Astrocyte (in vitro differentiated cells and primary cell): Measurements from ENCODE around the gene TPO. TPM values are rescaled to one million over a fixed set of nuclear protein-coding genes. Genes with fewer than 3 reads are reported as not detected.
A peak's percentile ranks its signal among the peaks of the same experiment; 100 is the strongest.

Source experiments
- DNase-seq: peaks from one replicate; pipeline ENCODE4 v3.0.0-alpha.2; 2010; ENCODE audit warnings: low read depth
- FAIRE-seq: peaks from 2 replicates; lab custom pipeline; 2011; peaks lifted over from hg19 to GRCh38; lab: Jason Lieb, UNC
- H2AFZ ChIP-seq: 2 replicates; pipeline ENCODE4 v1.6.0; 2012; ENCODE audit warnings: low read depth, low read length, inconsistent platforms
- H3K27ac ChIP-seq: 2 replicates; pipeline ENCODE4 v1.5.1; 2011; ENCODE audit warnings: low read depth, low read length, inconsistent platforms
- H3K27me3 ChIP-seq: 2 replicates; pipeline ENCODE4 v1.6.0; 2011; ENCODE audit warnings: low read length, inconsistent platforms; ENCODE audit not compliant: insufficient read depth
- H3K36me3 ChIP-seq: 2 replicates; pipeline ENCODE4 v1.5.1; 2011; ENCODE audit warnings: low read length, inconsistent platforms; ENCODE audit not compliant: insufficient read depth
- H3K4me1 ChIP-seq: 2 replicates; pipeline ENCODE4 v1.5.1; 2011; ENCODE audit warnings: low read length, inconsistent platforms; ENCODE audit not compliant: insufficient read depth
- H3K4me2 ChIP-seq: 2 replicates; pipeline ENCODE4 v1.6.0; 2012; ENCODE audit warnings: low read length, inconsistent platforms
- H3K4me3 ChIP-seq: 2 replicates; pipeline ENCODE4 v1.5.1; 2011; ENCODE audit warnings: low read depth, mild to moderate bottlenecking, low read length, inconsistent platforms; ENCODE audit not compliant: insufficient read depth
- H3K79me2 ChIP-seq: 2 replicates; pipeline ENCODE4 v1.6.0; 2012; ENCODE audit warnings: mild to moderate bottlenecking, low read length, inconsistent platforms; ENCODE audit not compliant: insufficient read depth
- H3K9ac ChIP-seq: 2 replicates; pipeline ENCODE4 v1.6.0; 2012; ENCODE audit warnings: mild to moderate bottlenecking, low read length, inconsistent platforms
- H3K9me3 ChIP-seq: 2 replicates; pipeline ENCODE4 v1.5.1; 2012; ENCODE audit warnings: low read depth, mild to moderate bottlenecking, low read length, inconsistent platforms; ENCODE audit not compliant: insufficient read depth
- H4K20me1 ChIP-seq: 2 replicates; pipeline ENCODE4 v1.6.0; 2012; ENCODE audit warnings: low read length, inconsistent platforms; ENCODE audit not compliant: insufficient read depth
- H3K27ac Mint-ChIP-seq: one replicate; pipeline ENCODE4 v1.8.0; 2021; ENCODE audit warnings: mild to moderate bottlenecking, mixed read lengths; ENCODE audit not compliant: unreplicated experiment
- H3K27me3 Mint-ChIP-seq: one replicate; pipeline ENCODE4 v1.8.0; 2021; ENCODE audit warnings: low read depth, mixed read lengths; ENCODE audit not compliant: unreplicated experiment
- H3K36me3 Mint-ChIP-seq: one replicate; pipeline ENCODE4 v1.8.0; 2021; ENCODE audit warnings: low read depth, mixed read lengths; ENCODE audit not compliant: unreplicated experiment
- H3K4me1 Mint-ChIP-seq: one replicate; pipeline ENCODE4 v1.8.0; 2021; ENCODE audit warnings: low read depth, mixed read lengths; ENCODE audit not compliant: unreplicated experiment
- H3K4me3 Mint-ChIP-seq: one replicate; pipeline ENCODE4 v1.8.0; 2021; ENCODE audit warnings: mild to moderate bottlenecking, moderate library complexity, mixed read lengths; ENCODE audit not compliant: unreplicated experiment
- H3K9me3 Mint-ChIP-seq: one replicate; pipeline ENCODE4 v1.8.0; 2021; ENCODE audit warnings: mild to moderate bottlenecking, mixed read lengths; ENCODE audit not compliant: unreplicated experiment
- EZH2 ChIP-seq: IDR thresholded peaks from 2 replicates; pipeline ENCODE4 v1.6.1; 2012; ENCODE audit warnings: mild to moderate bottlenecking, low read length, inconsistent platforms; ENCODE audit not compliant: insufficient read depth
- total RNA-seq: library from RNA; stranded (reverse); gene quantifications from 2 replicates; pipeline ENCODE4 v1.2.1, GENCODE V29; 2021
- TF ChIP-seq, protein P1 (sequence below): IDR thresholded peaks from 2 replicates; pipeline ENCODE4 v1.5.1; 2011; ENCODE audit warnings: low read depth, mild to moderate bottlenecking, inconsistent platforms, low read length, moderate library complexity; ENCODE audit not compliant: insufficient read depth

The TPO gene
- total RNA-seq, 1 donor from 2014 or later = not detected

DNA sequence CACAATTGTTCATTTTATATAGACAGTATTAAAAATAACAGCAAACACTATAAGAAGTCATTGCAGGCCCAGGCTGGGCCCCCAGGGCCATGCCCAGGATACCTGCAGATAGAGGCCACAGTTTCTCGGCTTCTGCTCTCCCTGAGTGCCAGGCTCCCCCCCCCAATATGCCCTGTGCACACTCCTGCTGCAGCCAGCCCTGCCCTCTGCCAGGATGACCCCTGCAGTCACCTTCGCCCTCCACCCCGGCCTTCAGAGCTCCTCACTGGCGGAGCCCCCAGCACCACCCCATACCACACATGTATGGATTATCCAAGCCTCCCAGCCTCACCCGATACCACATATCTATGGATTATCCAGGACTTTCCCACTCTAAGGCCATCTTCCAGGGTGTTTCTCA is 104.5 kb downstream of the TPO start:
- no peak overlapping the region for H3K4me2 ChIP-seq
- H3K27me3 ChIP-seq = no peaks in the 10 kb centered on the region
- Mint-ChIP-seq H3K4me3 (no peak overlapping the region), H3K36me3 (no peaks in the 10 kb centered on the region), H3K27me3 (peaks cover 42% of the 10 kb centered on the region), H3K4me1 (peaks cover 2% of the 10 kb centered on the region), H3K9me3 (no peaks in the 10 kb centered on the region), H3K27ac (no peak overlapping the region)
- DNase-seq (no peak), FAIRE-seq (no peak)
- H3K9ac ChIP-seq = no peak overlapping the region
- no peaks in the 10 kb centered on the region for H4K20me1 ChIP-seq
- no peak overlapping the region for H3K4me3 ChIP-seq
- no peaks in the 10 kb centered on the region for H3K36me3 ChIP-seq
- no peak overlapping the region for H3K27ac ChIP-seq
- H2AFZ ChIP-seq = no peak overlapping the region
- no peaks in the 10 kb centered on the region for H3K79me2 ChIP-seq
- H3K9me3 ChIP-seq = no peaks in the 10 kb centered on the region
- no peaks in the 10 kb centered on the region for H3K4me1 ChIP-seq
- TF ChIP-seq EZH2 = no peak
- TF ChIP-seq, protein P1, sequence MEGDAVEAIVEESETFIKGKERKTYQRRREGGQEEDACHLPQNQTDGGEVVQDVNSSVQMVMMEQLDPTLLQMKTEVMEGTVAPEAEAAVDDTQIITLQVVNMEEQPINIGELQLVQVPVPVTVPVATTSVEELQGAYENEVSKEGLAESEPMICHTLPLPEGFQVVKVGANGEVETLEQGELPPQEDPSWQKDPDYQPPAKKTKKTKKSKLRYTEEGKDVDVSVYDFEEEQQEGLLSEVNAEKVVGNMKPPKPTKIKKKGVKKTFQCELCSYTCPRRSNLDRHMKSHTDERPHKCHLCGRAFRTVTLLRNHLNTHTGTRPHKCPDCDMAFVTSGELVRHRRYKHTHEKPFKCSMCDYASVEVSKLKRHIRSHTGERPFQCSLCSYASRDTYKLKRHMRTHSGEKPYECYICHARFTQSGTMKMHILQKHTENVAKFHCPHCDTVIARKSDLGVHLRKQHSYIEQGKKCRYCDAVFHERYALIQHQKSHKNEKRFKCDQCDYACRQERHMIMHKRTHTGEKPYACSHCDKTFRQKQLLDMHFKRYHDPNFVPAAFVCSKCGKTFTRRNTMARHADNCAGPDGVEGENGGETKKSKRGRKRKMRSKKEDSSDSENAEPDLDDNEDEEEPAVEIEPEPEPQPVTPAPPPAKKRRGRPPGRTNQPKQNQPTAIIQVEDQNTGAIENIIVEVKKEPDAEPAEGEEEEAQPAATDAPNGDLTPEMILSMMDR = no peak

DNA sequence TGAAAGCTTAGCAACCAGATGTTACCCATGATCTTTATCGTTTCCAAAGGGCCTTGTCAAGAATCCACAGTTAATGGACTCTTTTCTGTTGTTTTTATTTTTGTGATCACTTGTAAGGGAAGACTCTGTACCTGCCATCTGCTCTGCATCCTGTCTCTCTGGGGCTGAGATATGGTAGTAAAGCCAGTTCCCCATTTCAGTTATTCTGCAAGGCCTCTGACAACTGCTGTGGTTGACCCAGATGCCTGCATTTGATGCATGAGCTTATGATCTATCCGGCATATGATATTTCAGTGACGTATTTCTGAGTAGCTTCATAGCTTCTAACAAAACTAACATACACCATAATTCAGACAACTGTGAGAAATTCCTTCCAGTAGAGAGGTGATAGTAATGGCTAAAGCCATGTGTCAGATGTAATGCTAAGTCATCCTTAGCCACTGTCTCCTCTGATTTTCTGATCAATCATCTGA is 105.1 kb downstream of the TPO start:
- Mint-ChIP-seq H3K27me3 (peaks cover 38% of the 10 kb centered on the region), H3K4me3 (no peak overlapping the region), H3K36me3 (no peaks in the 10 kb centered on the region), H3K27ac (no peak overlapping the region), H3K9me3 (no peaks in the 10 kb centered on the region), H3K4me1 (peaks cover 2% of the 10 kb centered on the region)
- FAIRE-seq (no peak), DNase-seq (no peak)
- no peaks in the 10 kb centered on the region for H3K4me1 ChIP-seq
- no peak overlapping the region for H3K27ac ChIP-seq
- no peaks in the 10 kb centered on the region for H4K20me1 ChIP-seq
- H3K79me2 ChIP-seq = no peaks in the 10 kb centered on the region
- no peak overlapping the region for H3K4me3 ChIP-seq
- no peaks in the 10 kb centered on the region for H3K9me3 ChIP-seq
- TF ChIP-seq EZH2 = no peak
- TF ChIP-seq, protein P1 = no peak
- no peaks in the 10 kb centered on the region for H3K27me3 ChIP-seq
- H3K4me2 ChIP-seq = no peak overlapping the region
- H2AFZ ChIP-seq = no peak overlapping the region
- no peaks in the 10 kb centered on the region for H3K36me3 ChIP-seq
- no peak overlapping the region for H3K9ac ChIP-seq

GRCh38 chr2:1518867-1519530 is 105.7 kb downstream of the TPO start:
- DNase-seq (peak; percentile 1), FAIRE-seq (no peak)
- no peaks in the 10 kb centered on the region for H3K9me3 ChIP-seq
- no peaks in the 10 kb centered on the region for H3K36me3 Mint-ChIP-seq
- no peak overlapping the region for H3K27ac Mint-ChIP-seq
- H3K27me3 Mint-ChIP-seq = peaks cover 36% of the 10 kb centered on the region
- no peak for TF ChIP-seq EZH2
- TF ChIP-seq, protein P1 = no peak
- H3K9me3 Mint-ChIP-seq = no peaks in the 10 kb centered on the region
- no peaks in the 10 kb centered on the region for H3K79me2 ChIP-seq
- no peak overlapping the region for H3K4me2 ChIP-seq
- no peak overlapping the region for H3K9ac ChIP-seq
- no peaks in the 10 kb centered on the region for H3K4me1 ChIP-seq
- H3K27me3 ChIP-seq = no peaks in the 10 kb centered on the region
- peaks cover 2% of the 10 kb centered on the region for H3K4me1 Mint-ChIP-seq
- no peak overlapping the region for H2AFZ ChIP-seq
- no peaks in the 10 kb centered on the region for H3K36me3 ChIP-seq
- H3K4me3 Mint-ChIP-seq = no peak overlapping the region
- H4K20me1 ChIP-seq = no peaks in the 10 kb centered on the region
- no peak overlapping the region for H3K4me3 ChIP-seq
- no peak overlapping the region for H3K27ac ChIP-seq
